ENCODE data around the gene OR10G7.
"Not testable (repeated sequence)": the region's sequence is repeated elsewhere in the genome, so short reads cannot be mapped to it uniquely, and the experiment has no call there.

OR10G7 gene

DNA sequence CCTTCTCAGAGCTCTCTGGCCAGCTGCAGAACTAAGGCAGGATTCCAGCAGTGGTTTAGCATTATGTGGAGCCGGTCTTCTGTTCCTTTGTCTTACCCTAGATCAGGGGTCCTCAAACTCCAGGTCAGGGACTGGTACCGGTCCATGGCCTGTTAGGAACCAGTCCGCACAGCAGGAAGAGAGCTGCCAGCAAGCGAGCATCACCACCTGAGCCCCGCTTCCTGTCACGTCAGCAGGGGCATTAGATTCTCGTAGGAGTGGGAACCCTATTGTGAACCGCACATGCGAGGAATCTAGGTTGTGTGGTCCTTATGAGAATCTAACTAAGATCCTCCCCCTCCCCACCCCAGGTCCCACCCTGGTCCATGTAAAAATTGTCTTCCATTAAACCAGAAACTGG lies 1.6 kb downstream of the OR10G7 start:
- TF ChIP-seq, protein P1, sequence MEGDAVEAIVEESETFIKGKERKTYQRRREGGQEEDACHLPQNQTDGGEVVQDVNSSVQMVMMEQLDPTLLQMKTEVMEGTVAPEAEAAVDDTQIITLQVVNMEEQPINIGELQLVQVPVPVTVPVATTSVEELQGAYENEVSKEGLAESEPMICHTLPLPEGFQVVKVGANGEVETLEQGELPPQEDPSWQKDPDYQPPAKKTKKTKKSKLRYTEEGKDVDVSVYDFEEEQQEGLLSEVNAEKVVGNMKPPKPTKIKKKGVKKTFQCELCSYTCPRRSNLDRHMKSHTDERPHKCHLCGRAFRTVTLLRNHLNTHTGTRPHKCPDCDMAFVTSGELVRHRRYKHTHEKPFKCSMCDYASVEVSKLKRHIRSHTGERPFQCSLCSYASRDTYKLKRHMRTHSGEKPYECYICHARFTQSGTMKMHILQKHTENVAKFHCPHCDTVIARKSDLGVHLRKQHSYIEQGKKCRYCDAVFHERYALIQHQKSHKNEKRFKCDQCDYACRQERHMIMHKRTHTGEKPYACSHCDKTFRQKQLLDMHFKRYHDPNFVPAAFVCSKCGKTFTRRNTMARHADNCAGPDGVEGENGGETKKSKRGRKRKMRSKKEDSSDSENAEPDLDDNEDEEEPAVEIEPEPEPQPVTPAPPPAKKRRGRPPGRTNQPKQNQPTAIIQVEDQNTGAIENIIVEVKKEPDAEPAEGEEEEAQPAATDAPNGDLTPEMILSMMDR (IDR thresholded peaks at IDR 0.05), result no peak
- peaks cover 4% of the 10 kb centered on the region for H3K27me3 Mint-ChIP-seq (ENCODE audit: low read depth, poor library complexity)
- H3K4me3 Mint-ChIP-seq, result no peak overlapping the region
- no peaks in the 10 kb centered on the region for H3K36me3 Mint-ChIP-seq (ENCODE audit: low read depth)
- no peak for DNase-seq
- H3K9me3 Mint-ChIP-seq, result no peaks in the 10 kb centered on the region
- H3K4me1 Mint-ChIP-seq, result no peaks in the 10 kb centered on the region
- no peak overlapping the region for H3K27ac Mint-ChIP-seq

DNA sequence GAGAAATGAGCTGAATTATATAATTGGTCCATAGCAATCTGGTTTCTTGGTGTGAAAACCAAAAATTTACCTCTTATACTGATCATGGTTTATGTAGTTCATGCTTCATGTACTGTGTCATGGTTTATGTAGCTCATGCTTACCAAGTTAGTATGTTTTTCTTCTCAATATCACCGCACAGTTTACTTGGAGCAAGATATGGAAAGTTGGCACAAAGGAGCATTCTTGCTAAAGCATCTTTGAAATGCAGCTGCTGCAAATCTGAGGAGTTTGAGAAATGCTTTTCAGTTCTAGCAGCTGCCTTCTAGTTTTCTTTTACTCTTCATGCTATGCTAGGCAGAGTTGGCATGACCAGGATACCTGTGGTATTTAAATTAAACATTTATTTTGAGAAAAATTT lies 4.5 kb downstream of the OR10G7 start:
- Mint-ChIP-seq H3K9me3 (no peaks in the 10 kb centered on the region), H3K27ac (no peak overlapping the region), H3K4me3 (no peak overlapping the region), H3K36me3 (ENCODE audit: low read depth) (no peaks in the 10 kb centered on the region), H3K27me3 (ENCODE audit: low read depth, poor library complexity) (peaks cover 4% of the 10 kb centered on the region), H3K4me1 (peaks cover 1% of the 10 kb centered on the region)
- DNase-seq, result no peak
- TF ChIP-seq, protein P1 (IDR thresholded peaks at IDR 0.05), result no peak

DNA sequence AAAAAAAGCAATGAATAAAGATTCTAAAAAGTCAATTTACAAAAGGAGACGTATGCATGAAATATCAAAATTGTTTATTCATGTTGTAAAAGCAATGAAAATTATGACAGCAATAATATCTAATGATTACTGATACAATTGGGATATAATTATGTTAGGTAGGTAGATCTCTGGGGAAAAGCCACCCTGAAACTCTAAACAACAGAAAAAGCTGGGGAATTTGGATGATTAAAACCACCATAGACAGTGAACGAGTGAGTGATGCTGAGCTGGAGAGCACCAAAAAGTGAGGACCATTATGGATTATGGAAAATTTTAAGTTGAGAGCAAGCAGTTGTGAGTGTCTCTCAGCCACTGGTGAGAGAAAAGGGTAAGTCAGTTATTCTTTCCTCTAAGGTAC lies 14.6 kb downstream of the OR10G7 start, which contains the start of gene OR10G8:
OR10G8 (plus strand) TSS at position 301 of the 400 bp plus-strand sequence. CDS start 2,825 bp downstream, outside the sequence.
- Mint-ChIP-seq H3K4me1 (peaks cover 4% of the 10 kb centered on the region), H3K27ac (no peak within 1 kb of the TSS), H3K4me3 (no peak within 1 kb of the TSS), H3K27me3 (ENCODE audit: low read depth, poor library complexity) (peaks cover 8% of the 10 kb centered on the region), H3K36me3 (ENCODE audit: low read depth) (no peaks in the 10 kb centered on the region), H3K9me3 (no peaks in the 10 kb centered on the region)
- TF ChIP-seq, protein P1 (IDR thresholded peaks at IDR 0.05), result no peak
- no peak for DNase-seq

DNA sequence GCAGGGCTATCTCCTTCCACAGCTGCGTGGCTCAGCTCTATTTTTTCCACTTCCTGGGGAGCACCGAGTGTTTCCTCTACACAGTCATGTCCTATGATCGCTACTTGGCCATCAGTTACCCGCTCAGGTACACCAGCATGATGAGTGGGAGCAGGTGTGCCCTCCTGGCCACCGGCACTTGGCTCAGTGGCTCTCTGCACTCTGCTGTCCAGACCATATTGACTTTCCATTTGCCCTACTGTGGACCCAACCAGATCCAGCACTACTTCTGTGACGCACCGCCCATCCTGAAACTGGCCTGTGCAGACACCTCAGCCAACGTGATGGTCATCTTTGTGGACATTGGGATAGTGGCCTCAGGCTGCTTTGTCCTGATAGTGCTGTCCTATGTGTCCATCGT lies 25.3 kb downstream of the OR10G7 start:
- not testable (repeated sequence) for H3K36me3 Mint-ChIP-seq (ENCODE audit: low read depth); H3K27ac Mint-ChIP-seq; H3K4me3 Mint-ChIP-seq; DNase-seq; H3K27me3 Mint-ChIP-seq (ENCODE audit: low read depth, poor library complexity); H3K9me3 Mint-ChIP-seq; H3K4me1 Mint-ChIP-seq

DNA sequence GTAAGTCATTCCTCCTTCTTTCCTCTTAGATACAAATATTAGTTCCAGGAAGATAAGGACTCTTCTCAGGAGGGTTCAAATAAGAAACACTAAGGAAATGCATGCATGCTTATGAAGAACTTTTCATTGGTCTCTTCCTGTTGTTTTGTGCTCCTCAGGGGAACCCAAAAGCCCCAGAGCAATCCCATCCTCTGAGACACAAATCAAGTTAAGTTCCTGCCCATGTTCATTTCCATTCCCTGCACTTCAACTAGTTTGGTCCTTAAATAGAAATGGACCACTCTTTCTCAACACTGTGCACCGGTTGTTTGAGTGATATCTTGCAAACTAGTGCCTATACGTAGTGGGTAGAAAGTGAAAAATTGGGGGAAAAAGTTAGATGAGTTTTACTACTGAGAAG lies 28.4 kb downstream of the OR10G7 start, which contains the start of gene OR10G4:
OR10G4 (plus strand) TSS at position 301 of the 400 bp plus-strand sequence. CDS start 2,578 bp downstream, outside the sequence.
- Mint-ChIP-seq H3K9me3 (no peaks in the 10 kb centered on the region), H3K4me3 (no peak within 1 kb of the TSS), H3K27ac (no peak within 1 kb of the TSS), H3K4me1 (no peaks in the 10 kb centered on the region), H3K36me3 (ENCODE audit: low read depth) (no peaks in the 10 kb centered on the region), H3K27me3 (ENCODE audit: low read depth, poor library complexity) (peaks cover 9% of the 10 kb centered on the region)
- DNase-seq, result no peak
- TF ChIP-seq, protein P1 (IDR thresholded peaks at IDR 0.05), result no peak

DNA sequence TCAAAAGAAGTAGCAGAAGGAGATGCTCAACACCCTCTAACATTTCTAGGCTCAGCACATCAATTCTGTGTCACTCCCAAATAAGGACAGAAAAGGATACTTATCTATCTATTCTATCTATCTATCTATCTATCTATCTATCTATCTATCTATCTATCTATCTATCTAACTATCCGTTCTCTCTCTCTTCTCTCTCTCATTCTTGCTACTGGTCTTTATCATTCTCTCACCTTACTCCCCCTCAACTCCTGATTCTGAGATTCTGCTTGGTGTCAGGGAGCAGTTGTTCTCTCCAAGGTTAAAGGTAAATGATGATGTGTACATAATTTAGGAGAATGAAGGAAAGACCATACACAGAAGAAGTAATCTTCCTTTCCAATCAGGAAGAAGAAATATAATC lies 46.0 kb downstream of the OR10G7 start, which contains the start of gene OR10G6:
OR10G6 (minus strand) TSS at position 43 of the 400 bp plus-strand sequence; CDS start at position 43, 0 bp downstream.
- TF ChIP-seq, protein P1 (IDR thresholded peaks at IDR 0.05), result no peak
- Mint-ChIP-seq H3K27me3 (ENCODE audit: low read depth, poor library complexity) (no peaks in the 10 kb centered on the region), H3K4me3 (no peak within 1 kb of the TSS), H3K9me3 (no peaks in the 10 kb centered on the region), H3K4me1 (no peaks in the 10 kb centered on the region), H3K27ac (no peak within 1 kb of the TSS), H3K36me3 (ENCODE audit: low read depth) (no peaks in the 10 kb centered on the region)
- no peak for DNase-seq

Measured in nephron progenitor cell (in vitro differentiated cells).